Measurements from ENCODE around the gene MED22.
"Not testable (repeated sequence)": the region's sequence is repeated elsewhere in the genome, so short reads cannot be mapped to it uniquely, and the experiment has no call there.

The MED22 gene

DNA sequence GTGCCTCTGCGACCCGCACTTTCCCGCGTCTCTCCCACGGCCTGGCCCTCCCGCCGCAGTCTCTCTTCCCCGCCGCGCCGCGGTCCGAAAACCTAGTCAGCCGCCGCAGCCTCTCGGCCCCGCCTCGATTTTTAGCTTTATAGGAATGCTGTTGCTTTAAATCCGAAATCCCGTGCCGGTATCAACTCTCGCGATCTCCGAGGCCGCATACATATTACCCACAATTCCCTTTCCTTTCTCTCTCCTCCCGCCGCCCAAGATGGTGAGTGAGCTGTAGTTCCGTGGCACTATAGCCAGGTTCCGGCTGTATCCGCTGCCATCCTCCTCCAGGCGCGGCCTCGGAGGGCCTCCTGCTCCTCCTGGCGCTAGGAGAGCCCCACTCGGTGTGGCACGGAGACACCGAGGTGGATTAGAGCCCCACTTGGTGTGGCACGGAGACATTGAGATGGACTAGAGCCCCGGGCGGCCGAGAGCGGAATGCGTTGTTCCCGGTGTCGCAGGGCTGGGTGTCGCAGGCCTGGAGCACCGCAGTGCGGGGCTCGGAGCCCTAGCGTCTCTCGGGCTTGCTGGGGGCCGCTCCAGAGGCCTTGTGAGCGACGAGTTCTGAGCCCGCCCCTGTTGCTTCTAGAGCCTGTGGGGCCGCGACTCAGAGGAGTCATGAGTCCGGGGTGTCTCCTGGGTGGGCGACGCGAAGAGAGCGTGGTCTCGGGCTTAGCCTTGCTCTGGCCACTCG is at the start of gene MED22, which contains the start of gene RPL7A:
Gene MED22, minus strand, starts transcription at position 147 of the 733 bp plus-strand sequence. CDS start 1,469 bp downstream, outside the sequence.
Gene RPL7A, plus strand, starts transcription at position 234 of the 733 bp plus-strand sequence. Its CDS starts 26 bp downstream, at position 260.
- peak; percentile 92 for DNase-seq

- no peak for DNase-seq
Observed at GRCh38 chr9:133397370-133397769, 49.4 kb upstream of the MED22 start.

- no peak for DNase-seq
Observed at GRCh38 chr9:133396952-133397351, 49.0 kb upstream of the MED22 start.

DNA sequence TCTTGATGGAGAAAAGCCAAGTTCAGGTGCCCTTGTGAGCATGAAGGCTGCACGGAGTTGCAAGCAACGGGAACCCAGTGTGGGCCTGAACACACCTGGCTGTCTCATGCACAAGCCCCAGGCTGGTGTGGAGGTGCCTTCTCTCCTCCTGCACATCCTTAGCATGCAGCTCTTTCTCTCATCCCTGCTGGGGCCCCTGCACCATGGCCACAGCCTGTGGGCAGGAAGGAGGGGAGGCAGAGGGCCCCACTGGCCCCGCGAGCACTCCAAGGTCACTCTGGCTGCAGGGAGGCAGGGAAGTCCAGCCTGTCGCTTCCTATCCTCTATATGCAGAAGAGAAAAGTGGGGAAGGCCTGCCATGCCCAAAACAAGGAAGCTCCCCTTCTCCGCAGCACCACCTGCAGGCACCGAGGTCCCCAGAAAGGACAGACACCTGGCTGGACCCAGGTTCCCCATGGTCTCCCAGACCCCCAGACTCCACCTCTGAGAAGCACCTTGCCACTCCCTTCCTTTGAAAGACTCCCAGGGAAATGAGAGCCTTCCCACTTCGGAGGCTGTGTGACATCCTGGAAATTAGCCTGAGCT is 46.8 kb upstream of the MED22 start:
- DNase-seq: no peak

DNA sequence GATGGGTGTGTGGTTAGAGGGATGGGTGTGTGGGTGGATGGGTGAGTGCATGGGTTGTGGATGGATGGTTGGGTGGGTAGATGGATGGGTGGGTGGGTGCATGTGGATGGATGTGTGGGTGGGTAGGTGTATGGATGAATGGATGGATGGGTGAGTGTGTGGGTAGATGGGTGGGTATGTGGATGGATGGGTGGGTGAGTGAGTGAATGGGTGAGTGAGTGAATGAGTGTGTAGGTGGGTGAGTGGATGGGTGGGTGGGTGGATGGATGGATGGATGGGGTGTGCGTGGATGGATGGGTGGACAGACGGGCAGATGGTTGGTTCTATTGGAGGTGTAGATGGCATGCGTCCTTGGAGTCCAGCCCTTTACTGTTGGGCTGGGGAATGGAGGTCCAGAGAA is 45.5 kb upstream of the MED22 start:
- DNase-seq: no peak

DNA sequence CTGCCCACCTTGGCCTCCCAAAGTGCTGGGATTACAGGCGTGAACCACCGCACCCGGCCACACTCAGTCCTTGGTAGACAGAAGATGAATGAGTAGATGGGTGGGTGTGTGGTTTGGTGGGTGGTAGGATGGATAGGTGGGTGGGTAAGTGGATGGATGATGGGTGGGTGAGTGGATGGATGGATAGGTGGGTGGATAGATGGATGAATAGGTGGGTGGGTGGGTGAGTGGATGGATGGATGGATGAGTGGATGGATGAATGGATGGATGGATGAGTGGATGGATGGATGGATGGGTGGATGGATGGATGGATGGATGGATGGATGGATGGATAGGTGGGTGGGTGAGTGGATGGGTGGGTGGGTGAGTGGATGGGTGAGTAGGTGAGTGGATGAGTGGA is 44.4 kb upstream of the MED22 start:
- DNase-seq: not testable (repeated sequence)

GRCh38 chr9:133391449-133391848 is 43.5 kb upstream of the MED22 start:
- DNase-seq: not testable (repeated sequence)

DNA sequence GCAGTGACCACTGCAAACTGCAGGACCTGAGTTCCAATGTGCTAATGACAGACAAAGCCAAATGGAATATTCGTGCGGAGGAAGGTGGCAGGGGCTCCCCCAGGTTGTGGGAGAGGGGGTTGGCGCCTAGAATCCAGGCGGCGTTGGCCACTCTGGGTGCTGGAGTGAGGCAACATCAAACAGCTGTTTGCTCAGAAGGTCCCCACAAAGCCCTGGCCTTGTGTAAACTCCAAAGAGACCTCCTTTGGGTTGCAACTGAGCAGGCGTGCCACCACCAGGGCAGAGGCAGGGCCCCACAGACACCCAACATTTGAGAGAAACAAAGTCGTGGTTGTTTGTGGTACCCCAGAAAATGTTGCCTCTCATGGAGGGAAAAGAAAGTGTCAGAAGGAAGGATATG is 42.8 kb upstream of the MED22 start:
- DNase-seq: no peak

GRCh38 chr9:133389562-133389961 is 41.6 kb upstream of the MED22 start:
- no peak for DNase-seq

GRCh38 chr9:133389025-133389557 is 41.2 kb upstream of the MED22 start:
- no peak for DNase-seq

DNA sequence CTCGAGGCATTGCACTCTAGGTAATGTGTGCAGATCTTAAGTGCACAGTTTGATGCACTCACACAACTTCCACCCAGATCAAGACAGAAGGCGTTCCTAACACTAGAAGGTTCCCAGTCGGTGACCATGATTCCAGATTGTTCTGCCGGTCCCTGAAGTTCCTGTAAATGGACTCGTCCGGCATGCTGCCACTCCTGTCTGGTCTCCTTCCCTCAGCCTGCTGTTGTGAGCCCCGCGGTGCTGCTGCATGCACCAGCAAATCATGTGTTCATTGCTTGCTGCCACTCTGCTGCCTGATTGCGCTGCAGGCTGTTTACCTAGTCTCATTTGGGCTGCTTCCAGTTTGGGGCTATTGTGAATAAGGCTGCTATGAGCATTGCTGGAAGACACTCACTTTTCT is 39.7 kb upstream of the MED22 start:
- no peak for DNase-seq

DNA sequence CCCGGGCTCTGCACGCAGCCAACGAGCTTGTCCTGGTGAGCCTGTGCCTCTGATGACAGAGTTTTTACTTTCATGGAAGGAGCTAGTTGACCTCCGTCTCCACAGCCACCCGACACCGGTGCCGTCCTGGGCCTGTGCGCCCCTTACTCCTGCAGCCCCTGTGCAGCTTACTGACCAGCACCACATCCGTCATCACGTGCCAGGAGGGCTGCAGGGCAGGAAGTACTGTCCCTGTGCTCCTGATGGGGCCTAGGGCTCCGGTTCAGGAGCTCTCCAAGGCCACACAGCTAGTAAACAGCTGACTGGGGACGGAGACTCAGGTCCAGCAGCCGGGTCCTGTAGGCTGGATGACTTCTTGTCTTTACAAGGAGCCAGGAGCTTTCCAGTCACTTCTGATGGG is 38.4 kb upstream of the MED22 start:
- DNase-seq: no peak

- DNase-seq: no peak
Observed at GRCh38 chr9:133385452-133385851, 37.5 kb upstream of the MED22 start.

GRCh38 chr9:133384736-133385321 is 36.9 kb upstream of the MED22 start:
- DNase-seq: no peak

GRCh38 chr9:133383438-133383837 is 35.5 kb upstream of the MED22 start:
- no peak for DNase-seq

- no peak for DNase-seq
Observed at GRCh38 chr9:133382507-133383141, 34.7 kb upstream of the MED22 start.

- DNase-seq: no peak
Observed at GRCh38 chr9:133380734-133381133, 32.8 kb upstream of the MED22 start.

GRCh38 chr9:133379153-133380086 is 31.5 kb upstream of the MED22 start:
- no peak for DNase-seq

DNA sequence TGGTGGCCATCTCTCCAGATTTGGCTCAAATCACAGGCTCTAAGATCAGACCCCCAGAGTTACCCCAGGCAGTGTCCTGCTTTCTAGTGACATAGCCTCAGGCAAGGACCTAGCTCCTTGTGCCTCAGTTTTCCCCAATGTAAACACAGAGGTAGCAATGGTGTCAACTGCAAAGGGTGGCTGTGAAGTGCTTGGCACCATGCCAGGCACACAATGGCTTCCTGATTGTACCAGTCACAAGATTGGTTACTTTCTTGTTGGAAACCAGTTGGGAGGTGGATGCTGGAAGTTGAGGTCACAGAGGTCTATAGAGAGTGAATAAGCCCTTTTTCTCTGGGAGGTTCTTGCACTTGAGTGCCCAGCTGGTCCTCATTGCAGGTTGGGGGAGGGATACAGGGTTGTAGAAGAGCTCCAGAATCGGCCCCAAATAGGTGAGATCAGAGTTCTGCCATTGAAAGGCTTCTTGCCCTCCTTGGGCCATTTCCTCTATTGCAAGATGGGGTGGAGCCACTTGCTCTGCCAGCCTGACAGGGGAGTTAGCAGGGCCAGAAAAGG is 30.6 kb upstream of the MED22 start:
- no peak for DNase-seq

DNA sequence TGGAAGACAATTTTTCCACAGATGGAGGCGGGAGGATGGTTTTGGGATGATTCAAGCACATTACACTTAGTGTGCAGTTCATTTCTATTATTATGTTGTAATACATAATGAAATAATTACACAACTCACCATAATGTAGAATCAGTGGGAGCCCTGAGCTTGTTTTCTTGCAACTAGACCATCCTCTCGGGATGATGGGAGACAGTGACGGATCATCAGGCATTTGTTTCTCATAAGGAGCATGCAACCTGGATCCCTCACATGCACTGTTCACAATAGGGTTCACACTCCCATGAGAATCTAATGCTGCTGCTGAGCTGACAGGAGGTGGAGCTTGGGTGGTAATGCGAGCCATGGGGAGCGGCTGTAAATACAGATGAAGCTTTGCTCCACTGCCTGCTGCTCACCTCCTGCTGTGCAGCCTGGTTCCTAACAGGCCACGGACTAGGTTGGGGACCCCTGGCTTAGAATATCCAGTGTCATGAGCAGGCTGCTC is 29.8 kb upstream of the MED22 start:
- no peak for DNase-seq

DNA sequence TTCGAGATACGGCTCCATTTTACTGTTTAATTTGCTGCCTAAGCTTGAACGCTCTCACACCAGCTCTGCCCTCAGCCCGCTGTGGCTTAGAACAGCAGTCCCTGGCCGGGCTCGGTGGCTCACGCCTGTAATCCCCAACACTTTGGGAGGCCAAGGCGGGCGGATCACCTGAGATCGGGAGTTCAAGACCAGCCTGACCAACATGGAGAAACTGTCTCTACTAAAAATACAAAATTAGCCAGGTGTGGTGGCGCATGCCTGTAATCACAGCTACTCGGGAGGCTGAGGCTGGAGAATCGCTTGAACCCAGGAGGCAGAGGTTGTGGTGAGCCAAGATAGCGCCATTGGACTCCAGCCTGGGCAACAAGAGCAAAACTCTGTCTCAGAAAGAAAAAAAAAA is 29.3 kb upstream of the MED22 start:
- not testable (repeated sequence) for DNase-seq
